Pancreas (tissue), 10 donors: ENCODE data around the gene ENHO. TPM values are rescaled to one million over a fixed set of nuclear protein-coding genes. Genes with fewer than 3 reads are reported as not detected.

Experiments used
- ATAC-seq, 4 donors: fragments of 200-7000 bp; cut with Tn5 transposase; one replicate each; pipeline versions ENCODE4 v1.8.0 to v1.9.1; 2020; ENCODE audit warnings: mild to moderate bottlenecking in 4 of 4, moderate library complexity in 4 of 4
- DNase-seq, 6 donors: peaks; one replicate each; pipeline ENCODE4 v3.0.0-alpha.2; 2020
- FAIRE-seq: peaks from 2 replicates; lab custom pipeline; 2012; peaks lifted over from hg19 to GRCh38; lab: Jason Lieb, UNC
- H3K27ac ChIP-seq, 4 donors: fragments of 200-600 bp; sonication (generic); 1 replicate in 3 of 4; 2 replicates in 1 of 4; pipeline versions ENCODE4 v1.5.0 to v1.8.0; 2020
- H3K27me3 ChIP-seq, 4 donors: fragments of 200-600 bp; one replicate each; pipeline ENCODE4 v1.8.0; 2021
- H3K36me3 ChIP-seq, 3 donors: fragments of 200-600 bp; sonication (generic) in 1 of 3; one replicate each; pipeline versions ENCODE4 v1.5.0 to v1.8.0; 2020 to 2021
- H3K4me1 ChIP-seq, 3 donors: fragments of 200-600 bp; one replicate each; pipeline ENCODE4 v1.8.0; 2021
- H3K4me3 ChIP-seq, 4 donors: fragments of 200-600 bp; sonication (generic) in 2 of 4; one replicate each; pipeline versions ENCODE4 v1.5.0 to v1.8.0; 2020 to 2021
- H3K9me3 ChIP-seq, 4 donors: fragments of 200-600 bp; one replicate each; pipeline ENCODE4 v1.8.0; 2021
- CTCF ChIP-seq, 4 donors: fragments of 200-600 bp; sonication (generic) in 3 of 4; IDR thresholded peaks; one replicate each; pipeline versions ENCODE4 v1.5.0 to v1.8.0; 2021; ENCODE audit warnings: antibody characterized with exemption in 4 of 4
- WGBS, 2 donors: extraction: QIAGEN DNeasy Blood & Tissue Kit; methylation state at CpG; one replicate each; pipeline ENCODE4 v1.1.7; 2013; 5-methylcytosine and 5-hydroxymethylcytosine counted together
- intact Hi-C, 3 donors: fragments of 100-400 bp; cut with DNase I; formaldehyde crosslinking; loops; one replicate each; pipeline versions ENCODE4 v1.11.1 to v1.14.2; 2022
- polyA plus RNA-seq, 2 donors: library from polyadenylated mRNA; stranded (reverse); fragments of 200-250 nt; gene quantifications; one replicate each; pipeline ENCODE4 v1.2.3, GENCODE V29; 2013
- total RNA-seq, 6 donors: library from RNA; stranded (reverse); fragmentation: NEBNext Ultra II Directional in 4 of 6; extraction: Animal tissue kit (Norgen Biotek cat#: 25700) in 4 of 6; gene quantifications; one replicate each; pipeline versions ENCODE4 v1.2.1 to v1.2.4, GENCODE V29; 2021 to 2023
- donor health status: healthy with polysubstance abuse.
- donor health status: DM: no; HTN: no; CAD: no; lungs with moderate emphysema.
- donor health status: DM: no; HTN: no; CAD: no.
- donor health status: control.
- donor health status: control.
- donor health status: Bipolar disorder and iron deficiency.
- donor health status: DM: yes; HTN: yes; CAD: no.
- donor health status: DM: no; HTN: no; CAD: no.
- donor health status: DM: no; HTN: no; CAD: no.
- donor health status: DM: yes; HTN: yes; CAD: no.

Gene ENHO
- total and polyA plus RNA-seq, 8 donors, result 0.24 to 4.3 (median 0.67) TPM

GRCh38 chr9:34565856-34566255 lies 43.1 kb upstream of the ENHO start:
- DNase-seq (no peak), ATAC-seq (no peak), FAIRE-seq (no peak)
- TF ChIP-seq CTCF (IDR thresholded peaks at IDR 0.05), result no peak
- 49 to 62% methylated on average over 8 of the region's 8 CpGs for WGBS, 2 donors
- intact Hi-C loops, result no loop called here
- Histone ChIP-seq H3K4me1 (no peaks in the 10 kb centered on the region), H3K27ac (no peak overlapping the region), H3K36me3 (no peaks in the 10 kb centered on the region), H3K27me3 (no peaks in the 10 kb centered on the region), H3K4me3 (no peak overlapping the region), H3K9me3 (no peaks in the 10 kb centered on the region)

- WGBS, 2 donors, result 84 to 89% methylated on average over 16 of the region's 16 CpGs
These were observed 41.8 kb upstream of the ENHO start for GRCh38 chr9:34564617-34565016.

GRCh38 chr9:34563262-34563661 lies 40.5 kb upstream of the ENHO start:
- no peak for DNase-seq
- no peak for FAIRE-seq
- no peaks in the 10 kb centered on the region for H3K4me1 ChIP-seq
- ATAC-seq, result no peak
- 63 to 67% methylated on average over 5 of the region's 5 CpGs for WGBS, 2 donors
- no peak overlapping the region for H3K4me3 ChIP-seq
- intact Hi-C loops, result no loop called here
- no peak for TF ChIP-seq CTCF (IDR thresholded peaks at IDR 0.05)
- no peak overlapping the region for H3K27ac ChIP-seq
- no peaks in the 10 kb centered on the region for H3K27me3 ChIP-seq
- H3K36me3 ChIP-seq, result no peaks in the 10 kb centered on the region
- no peaks in the 10 kb centered on the region for H3K9me3 ChIP-seq

More at GRCh38 chr9:34564617-34565016, 41.8 kb upstream of the ENHO start:
- intact Hi-C loops, result no loop called here
- TF ChIP-seq CTCF (IDR thresholded peaks at IDR 0.05), result no peak
- no peaks in the 10 kb centered on the region for H3K9me3 ChIP-seq
- no peaks in the 10 kb centered on the region for H3K4me1 ChIP-seq
- no peak overlapping the region for H3K27ac ChIP-seq
- H3K27me3 ChIP-seq, result no peaks in the 10 kb centered on the region
- DNase-seq, result peak in 1 of 6 donors; percentile 46
- no peaks in the 10 kb centered on the region for H3K36me3 ChIP-seq
- FAIRE-seq, result no peak
- H3K4me3 ChIP-seq, result no peak overlapping the region
- ATAC-seq, result no peak

GRCh38 chr9:34562135-34562745 lies 39.5 kb upstream of the ENHO start:
- Histone ChIP-seq H3K9me3 (no peaks in the 10 kb centered on the region), H3K4me1 (no peaks in the 10 kb centered on the region), H3K4me3 (no peak overlapping the region), H3K27me3 (no peaks in the 10 kb centered on the region), H3K36me3 (no peaks in the 10 kb centered on the region), H3K27ac (no peak overlapping the region)
- peak; percentile 10 to 17 (median 14) for TF ChIP-seq CTCF (IDR thresholded peaks at IDR 0.05)
- ATAC-seq (peak in 1 of 4 donors; percentile 24), DNase-seq (no peak), FAIRE-seq (no peak)
- 72 to 77% methylated on average over 7 of the region's 7 CpGs for WGBS, 2 donors
- intact Hi-C loops, result no loop called here

GRCh38 chr9:34560599-34561214 lies 37.9 kb upstream of the ENHO start:
- FAIRE-seq, result no peak
- 57 to 65% methylated on average over 17 to 21 of the region's 21 CpGs for WGBS, 2 donors
- no peak for TF ChIP-seq CTCF (IDR thresholded peaks at IDR 0.05)
- intact Hi-C loops, result no loop called here
- Histone ChIP-seq H3K4me3 (no peak overlapping the region), H3K27ac (no peak overlapping the region), H3K9me3 (no peaks in the 10 kb centered on the region), H3K4me1 (no peaks in the 10 kb centered on the region), H3K36me3 (no peaks in the 10 kb centered on the region), H3K27me3 (no peaks in the 10 kb centered on the region)
- peak in 1 of 4 donors; percentile 9 for ATAC-seq
- peak in 1 of 6 donors; percentile 31 for DNase-seq
